ENCODE measurements around the gene VRK2.
"Not testable (repeated sequence)": the region's sequence is repeated elsewhere in the genome, so short reads cannot be mapped to it uniquely, and the experiment has no call there.

Gene VRK2

DNA sequence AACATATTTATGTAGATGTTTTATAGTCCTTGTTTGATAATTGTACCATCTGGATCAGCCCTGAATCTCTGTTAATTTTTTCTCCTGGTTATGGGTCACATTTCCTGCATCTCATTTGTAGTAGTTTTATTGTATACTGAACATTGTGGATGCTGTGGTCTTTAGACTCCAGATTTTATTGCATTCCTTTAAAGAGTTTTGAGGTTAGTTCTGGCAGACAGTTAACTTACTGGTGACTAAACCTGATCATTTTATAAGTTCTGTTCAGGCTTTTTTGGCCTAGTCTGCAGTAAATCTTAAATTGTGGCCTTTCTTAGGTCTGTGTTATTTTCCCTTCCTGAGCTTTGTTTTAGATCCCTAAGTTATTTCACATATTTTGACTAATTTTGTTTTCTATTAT, 110.2 kb downstream of the VRK2 start:
- Histone ChIP-seq H3K9me3 (ENCODE audit: control insufficient read depth in 2 of 2, low read length in 2 of 2) (no peaks in the 10 kb centered on the region), H3K4me3 (ENCODE audit: low read length in 2 of 2) (no peak overlapping the region), H3K27ac (ENCODE audit: low read depth in 2 of 2, low read length in 2 of 2) (no peak overlapping the region), H3K4me1 (ENCODE audit: control insufficient read depth in 2 of 2, insufficient read depth in 2 of 2, low read length in 2 of 2) (no peaks in the 10 kb centered on the region), H3K9ac (ENCODE audit: low read depth in 1 of 2, low read length in 2 of 2) (no peak overlapping the region), H3K36me3 (ENCODE audit: control insufficient read depth in 2 of 2, insufficient read depth in 2 of 2, low read length in 2 of 2) (peaks cover 18 to 25% of the 10 kb centered on the region in 2 donors), H3K27me3 (ENCODE audit: control insufficient read depth in 2 of 2, insufficient read depth in 2 of 2, low read length in 2 of 2) (no peaks in the 10 kb centered on the region)

DNA sequence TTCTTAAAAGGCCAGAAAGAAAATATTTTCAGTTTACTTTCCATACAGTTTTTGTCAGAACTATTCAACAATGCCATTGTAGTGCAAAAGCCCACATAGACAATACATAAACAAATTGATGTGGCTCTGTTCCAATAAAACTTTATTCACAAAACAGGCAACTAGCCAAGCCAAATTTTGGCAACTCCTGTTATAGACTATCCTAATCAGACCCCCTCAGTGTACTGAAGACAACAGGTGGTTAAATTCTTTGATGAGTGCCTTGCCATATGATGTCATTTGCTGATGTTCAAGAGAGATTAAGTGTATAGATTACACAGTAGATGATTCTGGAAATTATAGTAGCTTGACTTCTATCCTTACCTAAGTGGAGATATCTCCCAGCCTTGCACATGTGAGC, 111.1 kb downstream of the VRK2 start:
- Histone ChIP-seq H3K4me3 (ENCODE audit: low read length in 2 of 2) (no peak overlapping the region), H3K27me3 (ENCODE audit: control insufficient read depth in 2 of 2, insufficient read depth in 2 of 2, low read length in 2 of 2) (no peaks in the 10 kb centered on the region), H3K4me1 (ENCODE audit: control insufficient read depth in 2 of 2, insufficient read depth in 2 of 2, low read length in 2 of 2) (no peaks in the 10 kb centered on the region), H3K9ac (ENCODE audit: low read depth in 1 of 2, low read length in 2 of 2) (no peak overlapping the region), H3K36me3 (ENCODE audit: control insufficient read depth in 2 of 2, insufficient read depth in 2 of 2, low read length in 2 of 2) (peaks cover 18 to 25% of the 10 kb centered on the region in 2 donors), H3K27ac (ENCODE audit: low read depth in 2 of 2, low read length in 2 of 2) (no peak overlapping the region), H3K9me3 (ENCODE audit: control insufficient read depth in 2 of 2, low read length in 2 of 2) (no peaks in the 10 kb centered on the region)

DNA sequence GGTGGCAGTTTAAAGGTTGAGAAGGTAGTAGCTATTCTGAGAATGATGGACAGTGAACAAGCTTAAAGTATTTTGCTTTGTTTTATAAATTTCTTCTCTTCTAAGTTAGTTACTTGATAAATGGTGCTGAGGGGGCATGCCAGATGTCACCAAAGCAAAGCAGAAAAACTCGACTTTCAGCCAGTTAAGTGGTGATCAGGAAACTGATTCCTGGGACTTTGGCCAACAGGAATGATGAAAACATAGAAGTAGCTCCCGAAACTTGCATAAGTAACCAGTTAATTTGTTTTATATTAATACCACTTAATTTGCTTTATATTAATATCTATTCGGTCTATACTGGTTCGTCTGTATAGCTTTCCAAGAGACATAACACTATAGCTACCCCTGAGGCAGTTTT, 111.9 kb downstream of the VRK2 start:
- H3K27ac ChIP-seq (ENCODE audit: low read depth in 2 of 2, low read length in 2 of 2), result no peak overlapping the region
- H3K9me3 ChIP-seq (ENCODE audit: control insufficient read depth in 2 of 2, low read length in 2 of 2), result no peaks in the 10 kb centered on the region
- peaks cover 18 to 25% of the 10 kb centered on the region in 2 donors for H3K36me3 ChIP-seq (ENCODE audit: control insufficient read depth in 2 of 2, insufficient read depth in 2 of 2, low read length in 2 of 2)
- no peak overlapping the region for H3K4me3 ChIP-seq (ENCODE audit: low read length in 2 of 2)
- no peaks in the 10 kb centered on the region for H3K4me1 ChIP-seq (ENCODE audit: control insufficient read depth in 2 of 2, insufficient read depth in 2 of 2, low read length in 2 of 2)
- no peaks in the 10 kb centered on the region for H3K27me3 ChIP-seq (ENCODE audit: control insufficient read depth in 2 of 2, insufficient read depth in 2 of 2, low read length in 2 of 2)
- no peak overlapping the region for H3K9ac ChIP-seq (ENCODE audit: low read depth in 1 of 2, low read length in 2 of 2)

DNA sequence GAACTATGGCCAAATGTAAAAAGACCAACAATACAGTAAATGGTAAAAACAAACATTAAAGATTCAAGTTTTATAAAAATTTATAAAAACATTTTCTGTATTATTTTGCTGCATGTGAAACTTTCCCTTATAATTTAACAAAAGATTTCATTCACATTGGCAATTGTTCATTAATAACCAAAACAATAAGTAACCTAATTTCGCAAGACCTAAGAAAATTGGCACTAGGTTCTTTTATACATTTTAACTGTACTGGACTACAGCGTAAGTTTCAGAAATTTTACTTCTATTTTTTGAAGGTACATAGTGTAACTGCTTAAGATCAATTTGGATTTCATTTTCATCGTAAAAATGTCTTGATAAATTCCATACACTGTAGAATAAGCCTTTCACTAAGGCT, 117.3 kb downstream of the VRK2 start:
- Histone ChIP-seq H3K27me3 (ENCODE audit: control insufficient read depth in 2 of 2, insufficient read depth in 2 of 2, low read length in 2 of 2) (no peaks in the 10 kb centered on the region), H3K9me3 (ENCODE audit: control insufficient read depth in 2 of 2, low read length in 2 of 2) (no peaks in the 10 kb centered on the region), H3K4me3 (ENCODE audit: low read length in 2 of 2) (no peak overlapping the region), H3K36me3 (ENCODE audit: control insufficient read depth in 2 of 2, insufficient read depth in 2 of 2, low read length in 2 of 2) (peaks cover 15 to 18% of the 10 kb centered on the region in 2 donors), H3K4me1 (ENCODE audit: control insufficient read depth in 2 of 2, insufficient read depth in 2 of 2, low read length in 2 of 2) (no peaks in the 10 kb centered on the region), H3K9ac (ENCODE audit: low read depth in 1 of 2, low read length in 2 of 2) (no peak overlapping the region), H3K27ac (ENCODE audit: low read depth in 2 of 2, low read length in 2 of 2) (no peak overlapping the region)

DNA sequence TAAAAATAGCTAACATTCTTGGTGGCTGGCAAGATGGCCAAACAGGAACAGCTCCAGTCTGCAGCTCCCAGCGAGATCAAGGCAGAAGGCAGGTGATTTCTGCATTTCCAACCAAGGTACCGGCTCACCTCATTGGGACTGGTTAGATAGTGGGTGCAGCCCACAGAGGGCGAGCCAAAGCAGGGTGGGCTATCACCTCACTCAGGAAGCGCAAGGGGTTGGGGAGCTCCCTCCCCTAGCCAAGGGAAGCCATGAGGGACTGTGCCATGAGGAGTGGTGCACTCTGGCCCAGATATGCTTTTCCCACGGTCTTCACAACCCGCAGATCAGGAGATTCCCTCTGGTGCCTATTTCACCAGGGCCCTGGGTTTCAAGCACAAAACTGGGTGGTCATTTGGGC, 121.5 kb downstream of the VRK2 start:
- not testable (repeated sequence) for H3K27me3 ChIP-seq (ENCODE audit: control insufficient read depth in 2 of 2, insufficient read depth in 2 of 2, low read length in 2 of 2); H3K4me1 ChIP-seq (ENCODE audit: control insufficient read depth in 2 of 2, insufficient read depth in 2 of 2, low read length in 2 of 2); H3K36me3 ChIP-seq (ENCODE audit: control insufficient read depth in 2 of 2, insufficient read depth in 2 of 2, low read length in 2 of 2); H3K9me3 ChIP-seq (ENCODE audit: control insufficient read depth in 2 of 2, low read length in 2 of 2); H3K27ac ChIP-seq (ENCODE audit: low read depth in 2 of 2, low read length in 2 of 2); H3K4me3 ChIP-seq (ENCODE audit: low read length in 2 of 2); H3K9ac ChIP-seq (ENCODE audit: low read depth in 1 of 2, low read length in 2 of 2)

DNA sequence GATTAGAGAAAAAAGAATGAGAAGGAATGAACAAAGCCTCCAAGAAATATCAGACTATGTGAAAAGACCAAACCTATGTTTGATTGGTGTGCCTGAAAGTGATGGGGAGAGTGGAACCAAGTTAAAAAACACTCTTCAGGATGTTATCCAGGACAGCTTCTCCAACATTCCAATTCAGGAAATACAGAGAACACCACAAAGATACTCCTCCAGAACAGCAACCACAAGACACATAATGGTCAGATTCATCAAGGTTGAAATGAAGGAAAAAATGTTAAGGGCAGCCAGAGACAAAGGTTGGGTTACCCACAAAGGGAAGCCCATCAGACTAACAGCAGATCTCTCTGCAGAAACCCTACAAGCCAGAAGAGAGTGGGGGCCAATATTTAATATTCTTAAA, 123.2 kb downstream of the VRK2 start:
- not testable (repeated sequence) for H3K36me3 ChIP-seq (ENCODE audit: control insufficient read depth in 2 of 2, insufficient read depth in 2 of 2, low read length in 2 of 2); H3K27ac ChIP-seq (ENCODE audit: low read depth in 2 of 2, low read length in 2 of 2); H3K4me3 ChIP-seq (ENCODE audit: low read length in 2 of 2); H3K9ac ChIP-seq (ENCODE audit: low read depth in 1 of 2, low read length in 2 of 2); H3K4me1 ChIP-seq (ENCODE audit: control insufficient read depth in 2 of 2, insufficient read depth in 2 of 2, low read length in 2 of 2); H3K9me3 ChIP-seq (ENCODE audit: control insufficient read depth in 2 of 2, low read length in 2 of 2); H3K27me3 ChIP-seq (ENCODE audit: control insufficient read depth in 2 of 2, insufficient read depth in 2 of 2, low read length in 2 of 2)

DNA sequence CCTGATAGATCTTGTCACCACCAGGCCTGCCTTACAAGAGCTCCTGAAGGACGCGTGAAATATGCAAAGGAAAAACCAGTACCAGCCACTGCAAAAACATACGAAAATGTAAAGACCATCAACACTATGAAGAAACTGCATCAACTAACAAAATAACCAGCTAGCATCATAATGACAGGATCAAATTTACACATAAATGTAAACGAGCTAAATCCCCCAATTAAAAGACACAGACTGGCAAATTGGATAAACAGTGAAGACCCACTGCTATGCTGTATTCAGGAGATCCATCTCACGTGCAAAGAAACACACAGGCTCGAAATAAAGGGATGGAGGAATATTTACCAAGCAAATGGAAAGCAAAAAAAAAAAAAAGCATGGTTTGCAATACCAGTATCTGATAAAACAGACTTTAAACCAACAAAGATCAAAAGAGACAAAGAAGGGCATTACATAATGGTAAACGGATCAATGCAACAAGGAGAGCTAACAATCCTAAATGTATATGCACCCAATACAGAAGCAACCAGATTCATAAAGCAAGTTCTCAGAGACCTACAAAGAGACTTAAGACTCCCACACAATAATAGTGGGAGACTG, 123.8 kb downstream of the VRK2 start:
- H3K27ac ChIP-seq (ENCODE audit: low read depth in 2 of 2, low read length in 2 of 2); H3K9me3 ChIP-seq (ENCODE audit: control insufficient read depth in 2 of 2, low read length in 2 of 2); H3K27me3 ChIP-seq (ENCODE audit: control insufficient read depth in 2 of 2, insufficient read depth in 2 of 2, low read length in 2 of 2); H3K9ac ChIP-seq (ENCODE audit: low read depth in 1 of 2, low read length in 2 of 2); H3K36me3 ChIP-seq (ENCODE audit: control insufficient read depth in 2 of 2, insufficient read depth in 2 of 2, low read length in 2 of 2); H3K4me3 ChIP-seq (ENCODE audit: low read length in 2 of 2); H3K4me1 ChIP-seq (ENCODE audit: control insufficient read depth in 2 of 2, insufficient read depth in 2 of 2, low read length in 2 of 2): not testable (repeated sequence)

DNA sequence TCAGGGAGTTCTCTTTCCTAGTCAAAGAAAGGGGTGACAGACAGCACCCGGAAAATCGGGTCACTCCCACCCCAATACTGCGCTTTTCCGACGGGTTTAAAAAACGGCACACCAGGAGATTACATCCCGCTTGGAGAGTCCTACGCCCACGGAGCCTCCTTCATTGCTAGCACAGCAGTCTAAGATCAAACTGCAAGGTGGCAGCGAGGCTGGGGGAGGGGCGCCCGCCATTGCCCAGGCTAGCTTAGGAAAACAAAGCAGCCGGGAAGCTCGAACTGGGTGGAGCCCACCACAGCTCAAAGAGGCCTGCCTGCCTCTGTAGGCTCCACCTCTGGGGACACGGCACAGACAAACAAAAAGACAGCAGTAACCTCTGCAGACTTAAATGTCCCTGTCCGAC, 125.2 kb downstream of the VRK2 start:
- not testable (repeated sequence) for H3K9me3 ChIP-seq (ENCODE audit: control insufficient read depth in 2 of 2, low read length in 2 of 2); H3K4me1 ChIP-seq (ENCODE audit: control insufficient read depth in 2 of 2, insufficient read depth in 2 of 2, low read length in 2 of 2); H3K36me3 ChIP-seq (ENCODE audit: control insufficient read depth in 2 of 2, insufficient read depth in 2 of 2, low read length in 2 of 2); H3K27me3 ChIP-seq (ENCODE audit: control insufficient read depth in 2 of 2, insufficient read depth in 2 of 2, low read length in 2 of 2); H3K9ac ChIP-seq (ENCODE audit: low read depth in 1 of 2, low read length in 2 of 2); H3K4me3 ChIP-seq (ENCODE audit: low read length in 2 of 2); H3K27ac ChIP-seq (ENCODE audit: low read depth in 2 of 2, low read length in 2 of 2)

DNA sequence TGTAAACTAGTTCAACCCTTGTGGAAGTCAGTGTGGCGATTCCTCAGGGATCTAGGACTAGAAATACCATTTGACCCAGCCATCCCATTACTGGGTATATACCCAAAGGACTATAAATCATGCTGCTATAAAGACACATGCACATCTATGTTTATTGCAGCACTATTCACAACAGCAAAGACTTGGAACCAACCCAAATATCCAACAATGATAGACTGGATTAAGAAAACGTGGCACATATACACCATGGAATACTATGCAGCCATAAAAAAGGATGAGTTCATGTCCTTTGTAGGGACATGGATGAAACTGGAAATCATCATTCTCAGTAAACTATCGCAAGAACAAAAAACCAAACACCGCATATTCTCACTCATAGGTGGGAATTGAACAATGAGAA, 130.6 kb downstream of the VRK2 start:
- H3K4me3 ChIP-seq (ENCODE audit: low read length in 2 of 2); H3K9ac ChIP-seq (ENCODE audit: low read depth in 1 of 2, low read length in 2 of 2); H3K27me3 ChIP-seq (ENCODE audit: control insufficient read depth in 2 of 2, insufficient read depth in 2 of 2, low read length in 2 of 2); H3K9me3 ChIP-seq (ENCODE audit: control insufficient read depth in 2 of 2, low read length in 2 of 2); H3K4me1 ChIP-seq (ENCODE audit: control insufficient read depth in 2 of 2, insufficient read depth in 2 of 2, low read length in 2 of 2); H3K27ac ChIP-seq (ENCODE audit: low read depth in 2 of 2, low read length in 2 of 2); H3K36me3 ChIP-seq (ENCODE audit: control insufficient read depth in 2 of 2, insufficient read depth in 2 of 2, low read length in 2 of 2): not testable (repeated sequence)

DNA sequence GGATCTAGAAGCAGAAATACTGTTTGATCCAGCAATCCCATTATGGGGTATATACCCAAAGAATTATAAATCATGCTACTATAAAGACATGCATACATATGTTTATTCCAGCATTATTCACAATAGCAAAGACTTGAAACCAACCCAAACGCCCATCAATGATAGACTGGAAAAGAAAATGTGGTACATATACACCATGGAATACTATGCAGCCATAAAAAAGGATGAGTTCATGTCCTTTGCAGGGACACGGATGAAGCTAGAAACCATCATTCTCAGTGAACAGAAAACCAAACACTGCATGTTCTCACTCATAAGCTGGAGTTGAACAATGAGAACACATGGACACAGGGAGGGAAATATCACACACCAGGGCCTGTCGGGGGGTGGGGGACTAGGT, 133.6 kb downstream of the VRK2 start:
- not testable (repeated sequence) for H3K27me3 ChIP-seq (ENCODE audit: control insufficient read depth in 2 of 2, insufficient read depth in 2 of 2, low read length in 2 of 2); H3K9ac ChIP-seq (ENCODE audit: low read depth in 1 of 2, low read length in 2 of 2); H3K4me1 ChIP-seq (ENCODE audit: control insufficient read depth in 2 of 2, insufficient read depth in 2 of 2, low read length in 2 of 2); H3K9me3 ChIP-seq (ENCODE audit: control insufficient read depth in 2 of 2, low read length in 2 of 2); H3K4me3 ChIP-seq (ENCODE audit: low read length in 2 of 2); H3K27ac ChIP-seq (ENCODE audit: low read depth in 2 of 2, low read length in 2 of 2); H3K36me3 ChIP-seq (ENCODE audit: control insufficient read depth in 2 of 2, insufficient read depth in 2 of 2, low read length in 2 of 2)

DNA sequence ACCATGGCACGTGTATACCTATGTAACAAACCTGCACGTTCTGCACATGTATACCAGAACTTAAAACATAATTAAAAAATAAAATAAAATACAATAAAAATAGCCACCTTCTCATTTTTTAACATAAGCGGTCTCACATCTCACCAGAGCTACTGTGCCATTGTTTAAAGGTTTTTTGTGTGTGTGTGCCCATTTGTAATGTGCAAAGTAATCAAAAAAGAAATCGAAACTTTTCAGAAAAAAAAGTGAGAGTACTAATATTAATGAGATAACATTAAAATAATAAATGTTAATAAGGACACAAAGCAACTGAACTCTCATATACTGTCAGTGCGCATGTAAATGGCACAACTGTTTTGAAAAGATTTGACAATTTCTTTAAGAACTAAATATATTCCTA, 134.0 kb downstream of the VRK2 start:
- Histone ChIP-seq H3K36me3 (ENCODE audit: control insufficient read depth in 2 of 2, insufficient read depth in 2 of 2, low read length in 2 of 2) (no peaks in the 10 kb centered on the region), H3K9ac (ENCODE audit: low read depth in 1 of 2, low read length in 2 of 2) (no peak overlapping the region), H3K27ac (ENCODE audit: low read depth in 2 of 2, low read length in 2 of 2) (no peak overlapping the region), H3K27me3 (ENCODE audit: control insufficient read depth in 2 of 2, insufficient read depth in 2 of 2, low read length in 2 of 2) (no peaks in the 10 kb centered on the region), H3K9me3 (ENCODE audit: control insufficient read depth in 2 of 2, low read length in 2 of 2) (no peaks in the 10 kb centered on the region), H3K4me1 (ENCODE audit: control insufficient read depth in 2 of 2, insufficient read depth in 2 of 2, low read length in 2 of 2) (no peaks in the 10 kb centered on the region), H3K4me3 (ENCODE audit: low read length in 2 of 2) (no peak overlapping the region)

Measured in mucosa of rectum (tissue), 2 donors.